H9 (cell line): ENCODE measurements around the gene SPSB3. TPM values are rescaled to one million over a fixed set of nuclear protein-coding genes. Genes with fewer than 3 reads are reported as not detected.

ENCODE experiments used
- DNase-seq: peaks from one replicate; pipeline ENCODE4 v3.0.0-alpha.2; 2017
- H2AFZ ChIP-seq: one replicate; pipeline ENCODE4 v1.6.1; 2013; ENCODE audit warnings: mild to moderate bottlenecking, low read length, control low read depth, moderate library complexity
- H2AK5ac ChIP-seq: 2 replicates; pipeline ENCODE4 v1.6.1; 2013; ENCODE audit warnings: low read length, control low read depth, mixed read lengths; ENCODE audit not compliant: insufficient read length
- H2BK120ac ChIP-seq: one replicate; pipeline ENCODE4 v1.6.1; 2013; ENCODE audit warnings: low read depth, mild to moderate bottlenecking, low read length, control low read depth, inconsistent platforms; ENCODE audit not compliant: poor library complexity, severe bottlenecking
- H2BK12ac ChIP-seq: 2 replicates; pipeline ENCODE4 v1.6.1; 2013; ENCODE audit warnings: low read length, control low read depth, mixed read lengths, low read depth; ENCODE audit not compliant: insufficient read length
- H2BK15ac ChIP-seq: 2 replicates; pipeline ENCODE4 v1.6.1; 2013; ENCODE audit warnings: low read depth, low read length, control low read depth
- H2BK20ac ChIP-seq: one replicate; pipeline ENCODE4 v1.6.1; 2013; ENCODE audit warnings: low read depth, mild to moderate bottlenecking, low read length, control low read depth, inconsistent platforms; ENCODE audit not compliant: poor library complexity, severe bottlenecking
- H2BK5ac ChIP-seq: 2 replicates; pipeline ENCODE4 v1.6.1; 2013; ENCODE audit warnings: low read length, control low read depth, mixed read lengths; ENCODE audit not compliant: insufficient read length
- H3K14ac ChIP-seq: 2 replicates; pipeline ENCODE4 v1.6.1; 2013; ENCODE audit warnings: low read length, control low read depth; ENCODE audit not compliant: insufficient read depth
- H3K18ac ChIP-seq: 2 replicates; pipeline ENCODE4 v1.6.1; 2013; ENCODE audit warnings: low read depth, mild to moderate bottlenecking, mixed read lengths, low read length, control low read depth; ENCODE audit not compliant: insufficient read length
- H3K23ac ChIP-seq: 2 replicates; pipeline ENCODE4 v1.6.1; 2013; ENCODE audit warnings: low read length, control low read depth, mixed read lengths, low read depth; ENCODE audit not compliant: insufficient read length
- H3K23me2 ChIP-seq: 2 replicates; pipeline ENCODE4 v1.6.1; 2013; ENCODE audit warnings: low read depth, mild to moderate bottlenecking, mixed read lengths, low read length, control low read depth; ENCODE audit not compliant: insufficient read length, poor library complexity, severe bottlenecking
- H3K27ac ChIP-seq: 2 replicates; pipeline ENCODE4 v1.5.1; 2013; ENCODE audit warnings: low read length, control low read depth, mixed read lengths, low read depth; ENCODE audit not compliant: insufficient read length
- H3K27me3 ChIP-seq: 2 replicates; pipeline ENCODE4 v1.6.1; 2013; ENCODE audit warnings: low read length, control low read depth, inconsistent platforms; ENCODE audit not compliant: insufficient read depth
- H3K4ac ChIP-seq: 2 replicates; pipeline ENCODE4 v1.6.1; 2013; ENCODE audit warnings: low read depth, mild to moderate bottlenecking, control low read depth, inconsistent platforms, low read length, moderate library complexity
- H3K4me1 ChIP-seq: 2 replicates; pipeline ENCODE4 v1.6.1; 2013; ENCODE audit warnings: low read length, control low read depth, inconsistent platforms; ENCODE audit not compliant: insufficient read depth
- H3K4me2 ChIP-seq: 2 replicates; pipeline ENCODE4 v1.6.1; 2013; ENCODE audit warnings: low read length, control low read depth, mixed read lengths; ENCODE audit not compliant: insufficient read length, insufficient read depth
- H3K56ac ChIP-seq: 2 replicates; pipeline ENCODE4 v1.6.1; 2013; ENCODE audit warnings: low read depth, mild to moderate bottlenecking, mixed read lengths, low read length, control low read depth; ENCODE audit not compliant: insufficient read length
- H3K79me1 ChIP-seq: 2 replicates; pipeline ENCODE4 v1.6.1; 2013; ENCODE audit warnings: low read depth, mild to moderate bottlenecking, moderate library complexity, low read length, control low read depth, inconsistent platforms; ENCODE audit not compliant: insufficient read depth, poor library complexity, severe bottlenecking
- H3K79me2 ChIP-seq: 2 replicates; pipeline ENCODE4 v1.6.1; 2013; ENCODE audit warnings: low read length, control low read depth, inconsistent platforms; ENCODE audit not compliant: insufficient read depth
- H3K9ac ChIP-seq: 2 replicates; pipeline ENCODE4 v1.6.1; 2013; ENCODE audit warnings: low read length, control low read depth, mixed read lengths; ENCODE audit not compliant: insufficient read length; ENCODE audit errors: extremely low read depth
- H3K9me3 ChIP-seq: one replicate; pipeline ENCODE4 v1.6.1; 2013; ENCODE audit warnings: low read depth, low read length, inconsistent platforms; ENCODE audit not compliant: control insufficient read depth
- H3T11ph ChIP-seq: one replicate; pipeline ENCODE4 v1.6.1; 2013; ENCODE audit warnings: mild to moderate bottlenecking, low read length, control low read depth, inconsistent platforms
- H4K20me1 ChIP-seq: one replicate; pipeline ENCODE4 v1.6.1; 2013; ENCODE audit not compliant: control insufficient read depth, insufficient read length, insufficient read depth
- H4K5ac ChIP-seq: 2 replicates; pipeline ENCODE4 v1.6.1; 2013; ENCODE audit warnings: low read depth, mild to moderate bottlenecking, mixed read lengths, low read length, control low read depth; ENCODE audit not compliant: insufficient read length
- H4K8ac ChIP-seq: replicated peaks from 2 replicates; pipeline ENCODE4 v1.6.1; 2013; ENCODE audit warnings: low read length, control low read depth, mixed read lengths, low read depth; ENCODE audit not compliant: insufficient read length
- H4K91ac ChIP-seq: 2 replicates; pipeline ENCODE4 v1.6.1; 2013; ENCODE audit warnings: low read depth, mild to moderate bottlenecking, moderate library complexity, mixed read lengths, low read length, control low read depth; ENCODE audit not compliant: insufficient read length
- H3K27ac Mint-ChIP-seq, 3 experiments: 2 replicates in 2 of 3; 3 replicates in 1 of 3; pipeline ENCODE4 v1.8.0; 2020 to 2021; ENCODE audit warnings: mixed read lengths in 3 of 3, mild to moderate bottlenecking in 1 of 3, moderate library complexity in 1 of 3
- H3K27me3 Mint-ChIP-seq: 2 replicates; pipeline ENCODE4 v1.8.0; 2021; ENCODE audit warnings: low read depth, mild to moderate bottlenecking, moderate library complexity, mixed read lengths
- H3K36me3 Mint-ChIP-seq, 3 experiments: 2 replicates in 2 of 3; 3 replicates in 1 of 3; pipeline ENCODE4 v1.8.0; 2020 to 2021; ENCODE audit warnings: low read depth in 3 of 3, mixed read lengths in 3 of 3; ENCODE audit not compliant: insufficient read depth in 1 of 3
- H3K4me1 Mint-ChIP-seq, 2 experiments: 2 replicates each; pipeline ENCODE4 v1.8.0; 2020; ENCODE audit warnings: mixed read lengths in 2 of 2
- H3K4me3 Mint-ChIP-seq, 2 experiments: 2 replicates in 1 of 2; 3 replicates in 1 of 2; pipeline ENCODE4 v1.8.0; 2020 to 2021; ENCODE audit warnings: mild to moderate bottlenecking in 2 of 2, mixed read lengths in 2 of 2, moderate library complexity in 1 of 2
- H3K9me3 Mint-ChIP-seq, 2 experiments: 2 replicates in 1 of 2; 3 replicates in 1 of 2; pipeline ENCODE4 v1.8.0; 2020; ENCODE audit warnings: mild to moderate bottlenecking in 2 of 2, mixed read lengths in 2 of 2, moderate library complexity in 1 of 2
- WGBS: extraction: QIAGEN DNeasy Blood & Tissue Kit; methylation state at CpG from one replicate; pipeline ENCODE4 v1.1.7; 2013; ENCODE audit warnings: missing lambda C conversion rate, low lambda C conversion rate, mixed read lengths; ENCODE audit not compliant: insufficient read length; ENCODE audit errors: extremely low coverage; 5-methylcytosine and 5-hydroxymethylcytosine counted together
- total RNA-seq: library from RNA; stranded (reverse); gene quantifications from 2 replicates; pipeline ENCODE4 v1.2.1, GENCODE V29; 2021
- TF ChIP-seq, protein P1 (sequence below): fragments of 200-600 bp; sonication (generic); conservative IDR thresholded peaks from 3 replicates; pipeline ENCODE4 v1.8.0; 2021; ENCODE audit warnings: antibody characterized with exemption, mild to moderate bottlenecking

SPSB3 gene
- total RNA-seq, 1 experiment from 2014 or later: 19.9 TPM

DNA sequence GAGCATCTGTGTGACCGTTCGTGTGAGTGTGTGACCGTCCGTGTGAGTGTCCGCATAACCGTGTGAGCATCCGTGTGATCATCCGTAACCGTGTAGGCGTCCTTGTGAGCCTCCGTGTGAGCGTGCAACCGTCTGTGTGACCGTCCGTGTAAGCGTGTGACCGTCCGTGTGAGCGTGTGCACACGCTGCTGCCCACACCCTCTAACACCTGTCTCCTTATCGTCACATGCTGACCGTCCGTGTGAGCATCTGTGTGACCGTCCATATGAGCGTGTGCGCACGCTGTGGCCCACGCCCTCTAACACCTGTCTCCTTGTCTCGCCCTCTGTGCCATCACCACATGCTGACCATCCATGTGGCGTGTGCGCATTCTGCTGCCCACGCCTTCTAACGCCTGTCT lies 42.1 kb downstream of the SPSB3 start:
- no peak overlapping the region for H2BK15ac ChIP-seq
- Mint-ChIP-seq H3K27ac (no peak overlapping the region), H3K9me3 (no peaks in the 10 kb centered on the region), H3K36me3 (peaks cover 0 to 3% (median 0%) of the 10 kb centered on the region in 3 experiments; a peak in 3 of 7 replicates), H3K4me1 (no peaks in the 10 kb centered on the region), H3K4me3 (no peak overlapping the region), H3K27me3 (no peaks in the 10 kb centered on the region; the same call in 1 of the 2 replicates)
- H4K91ac ChIP-seq: no peak overlapping the region
- no peak overlapping the region for H2BK20ac ChIP-seq
- no peaks in the 10 kb centered on the region for H3K27me3 ChIP-seq
- no peak overlapping the region for H4K8ac ChIP-seq
- no peak overlapping the region for H3K4ac ChIP-seq
- no peak overlapping the region for H3K18ac ChIP-seq
- no peak overlapping the region for H2AFZ ChIP-seq
- H2BK5ac ChIP-seq: no peak overlapping the region
- DNase-seq: no peak
- H2BK12ac ChIP-seq: no peak overlapping the region
- H3K79me2 ChIP-seq: no peaks in the 10 kb centered on the region
- H3T11ph ChIP-seq: no peak overlapping the region
- no peak overlapping the region for H3K23ac ChIP-seq
- H2BK120ac ChIP-seq: no peak overlapping the region
- TF ChIP-seq, protein P1, sequence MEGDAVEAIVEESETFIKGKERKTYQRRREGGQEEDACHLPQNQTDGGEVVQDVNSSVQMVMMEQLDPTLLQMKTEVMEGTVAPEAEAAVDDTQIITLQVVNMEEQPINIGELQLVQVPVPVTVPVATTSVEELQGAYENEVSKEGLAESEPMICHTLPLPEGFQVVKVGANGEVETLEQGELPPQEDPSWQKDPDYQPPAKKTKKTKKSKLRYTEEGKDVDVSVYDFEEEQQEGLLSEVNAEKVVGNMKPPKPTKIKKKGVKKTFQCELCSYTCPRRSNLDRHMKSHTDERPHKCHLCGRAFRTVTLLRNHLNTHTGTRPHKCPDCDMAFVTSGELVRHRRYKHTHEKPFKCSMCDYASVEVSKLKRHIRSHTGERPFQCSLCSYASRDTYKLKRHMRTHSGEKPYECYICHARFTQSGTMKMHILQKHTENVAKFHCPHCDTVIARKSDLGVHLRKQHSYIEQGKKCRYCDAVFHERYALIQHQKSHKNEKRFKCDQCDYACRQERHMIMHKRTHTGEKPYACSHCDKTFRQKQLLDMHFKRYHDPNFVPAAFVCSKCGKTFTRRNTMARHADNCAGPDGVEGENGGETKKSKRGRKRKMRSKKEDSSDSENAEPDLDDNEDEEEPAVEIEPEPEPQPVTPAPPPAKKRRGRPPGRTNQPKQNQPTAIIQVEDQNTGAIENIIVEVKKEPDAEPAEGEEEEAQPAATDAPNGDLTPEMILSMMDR: no peak
- H3K14ac ChIP-seq: no peak overlapping the region
- no peak overlapping the region for H3K4me2 ChIP-seq
- no peak overlapping the region for H2AK5ac ChIP-seq
- H3K79me1 ChIP-seq: no peaks in the 10 kb centered on the region
- H3K4me1 ChIP-seq: no peaks in the 10 kb centered on the region
- peaks cover 3% of the 10 kb centered on the region for H4K20me1 ChIP-seq
- no peak overlapping the region for H4K5ac ChIP-seq
- no CpG with 5 or more reads among the region's 33 CpGs for WGBS
- no peak overlapping the region for H3K27ac ChIP-seq
- H3K23me2 ChIP-seq: no peaks in the 10 kb centered on the region
- no peak overlapping the region for H3K9ac ChIP-seq
- H3K56ac ChIP-seq: no peak overlapping the region
- H3K9me3 ChIP-seq: peaks cover 15% of the 10 kb centered on the region
